T1000 (cell line): ENCODE data around the gene KAZN.
A peak's percentile ranks its signal among the peaks of the same experiment; 100 is the strongest.

ENCODE experiments used
- DNase-seq: peaks from one replicate; lab custom pipeline; 2025; ENCODE audit warnings: mixed read lengths; lab: John Stamatoyannopoulos, UW

KAZN gene

GRCh38 chr1:15008783-15009729 is 410.6 kb downstream of the KAZN start:
- DNase-seq = no peak

DNA sequence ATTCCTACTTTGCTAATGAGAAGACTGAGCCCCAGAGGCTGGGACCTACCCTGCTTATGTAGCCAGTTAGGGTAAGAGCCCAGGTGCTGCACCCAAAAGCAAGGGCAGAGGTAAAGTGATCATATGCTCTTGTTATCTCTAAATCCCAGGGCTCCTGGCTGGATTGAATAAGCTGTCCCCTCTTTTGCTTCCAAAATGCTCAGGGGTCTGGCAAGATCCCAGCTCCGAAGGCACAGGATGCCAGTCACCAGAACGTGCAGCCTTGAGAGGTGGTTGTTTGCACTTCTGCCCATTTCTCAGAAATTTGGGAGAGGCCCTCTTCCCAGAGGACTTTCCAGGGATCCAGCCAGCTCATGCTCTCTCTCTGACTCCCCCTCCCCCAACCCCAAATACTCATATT is 412.7 kb downstream of the KAZN start:
- DNase-seq = no peak

- no peak for DNase-seq
These were observed 413.2 kb downstream of the KAZN start for GRCh38 chr1:15011661-15012060.

- no peak for DNase-seq
These were observed 414.3 kb downstream of the KAZN start for GRCh38 chr1:15012822-15013221.

- no peak for DNase-seq
These were observed 415.3 kb downstream of the KAZN start for GRCh38 chr1:15013767-15014166.

GRCh38 chr1:15014516-15014915 is 416.0 kb downstream of the KAZN start:
- DNase-seq = no peak

GRCh38 chr1:15016001-15016400 is 417.5 kb downstream of the KAZN start:
- DNase-seq = no peak

GRCh38 chr1:15016526-15016925 is 418.0 kb downstream of the KAZN start:
- DNase-seq = no peak

- DNase-seq = no peak
These were observed 418.6 kb downstream of the KAZN start for GRCh38 chr1:15017120-15017519.

GRCh38 chr1:15018767-15019166 is 420.3 kb downstream of the KAZN start:
- no peak for DNase-seq

DNA sequence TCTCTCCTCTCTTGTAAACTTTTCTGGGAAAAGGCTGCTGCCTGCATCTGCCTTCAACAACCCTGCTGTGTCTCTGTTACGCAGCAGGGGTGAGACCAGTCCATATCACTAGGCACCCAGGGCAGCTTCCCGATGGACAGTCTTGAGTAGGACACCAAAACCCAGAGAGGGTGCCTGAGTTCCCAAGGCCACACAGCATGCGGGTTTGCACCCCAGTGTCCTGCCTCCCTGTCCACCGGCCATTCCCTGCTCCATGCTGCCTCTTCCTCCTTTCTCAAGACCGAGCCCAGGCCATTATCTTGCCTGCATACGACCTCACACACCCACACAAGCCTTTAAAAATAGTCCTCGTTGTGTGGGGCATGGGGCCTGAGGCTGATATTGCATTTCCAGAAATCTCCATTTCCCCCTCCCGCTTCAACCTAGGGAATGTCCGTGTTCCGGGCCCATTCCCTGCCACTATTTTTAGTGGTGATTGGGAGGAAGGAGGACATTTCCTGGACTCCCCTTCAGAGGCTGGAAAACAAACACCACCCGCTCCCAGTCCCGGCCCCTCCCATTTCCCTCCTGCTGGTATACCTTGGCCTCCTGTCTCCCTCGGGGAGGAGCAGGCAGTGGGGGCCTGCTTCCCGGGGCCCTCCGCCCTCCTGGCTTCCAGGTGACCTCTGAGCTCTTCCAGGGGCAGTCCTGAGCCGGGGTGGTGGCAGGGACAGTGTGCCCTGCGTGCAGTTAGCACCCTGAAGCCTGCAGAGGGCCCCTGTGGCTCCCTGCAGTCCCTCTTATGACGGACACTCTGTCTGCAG is 422.7 kb downstream of the KAZN start:
- DNase-seq = no peak

DNA sequence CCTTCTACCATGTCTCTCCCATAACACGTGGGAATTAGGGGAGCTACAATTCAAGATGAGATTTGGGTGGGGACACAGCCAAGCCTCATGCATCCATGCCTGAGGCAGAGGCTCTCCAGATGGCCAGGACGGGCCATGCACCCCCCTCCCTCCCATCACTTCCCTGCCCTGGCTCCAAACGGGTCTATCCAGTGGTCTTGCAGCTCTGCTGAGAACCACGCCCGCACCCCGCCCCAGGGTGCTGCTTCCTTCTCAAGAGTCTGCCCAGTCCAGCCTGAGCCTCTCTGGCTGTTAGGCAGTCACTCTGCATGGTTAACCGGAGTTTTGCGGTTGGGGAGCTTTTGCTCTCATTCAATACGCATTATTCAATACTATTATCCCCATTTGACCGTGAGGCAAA is 423.6 kb downstream of the KAZN start:
- no peak for DNase-seq

- DNase-seq = no peak
These were observed 424.7 kb downstream of the KAZN start for GRCh38 chr1:15023205-15023604.

DNA sequence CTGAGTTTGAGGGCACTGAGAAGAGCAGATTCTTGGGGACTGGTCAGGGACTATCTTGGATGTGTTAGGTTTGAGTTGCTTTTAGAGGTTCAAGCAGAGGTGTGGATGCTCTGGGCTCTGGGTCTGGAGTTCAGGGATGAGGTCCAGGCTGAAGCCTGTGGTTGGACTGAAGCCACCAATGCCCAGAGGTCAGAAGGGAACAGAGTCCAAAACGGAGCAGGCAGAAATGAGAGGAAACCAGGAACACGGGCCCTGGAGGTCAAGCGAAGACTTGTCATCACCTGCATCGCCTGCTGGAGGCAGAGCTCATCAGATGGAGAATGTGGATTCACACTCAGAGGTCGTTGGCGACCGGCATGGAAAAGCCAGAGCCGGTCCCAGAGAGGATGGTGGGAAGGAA is 425.5 kb downstream of the KAZN start:
- DNase-seq = no peak

DNA sequence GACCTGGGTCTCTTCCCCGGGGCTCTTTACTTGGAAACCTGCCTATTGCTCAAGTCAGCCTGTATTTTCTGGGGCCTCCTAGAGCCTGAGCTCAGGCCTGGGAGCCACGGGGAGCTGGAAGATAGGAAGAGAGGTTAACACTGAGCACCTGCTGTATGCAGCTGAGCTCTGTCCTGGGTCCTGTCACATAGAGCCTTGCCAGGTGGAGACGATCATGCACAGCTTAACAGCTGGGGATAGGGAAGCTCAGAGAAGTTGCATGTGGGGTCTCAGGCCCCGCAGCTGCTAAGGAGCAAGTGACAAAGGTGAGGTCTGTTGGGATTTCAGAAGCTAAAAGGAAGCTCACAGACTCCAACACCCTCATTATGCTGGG is 427.6 kb downstream of the KAZN start:
- no peak for DNase-seq

- DNase-seq = peak; percentile 63
These were observed 429.1 kb downstream of the KAZN start for GRCh38 chr1:15027515-15027986.

GRCh38 chr1:15028102-15028501 is 429.6 kb downstream of the KAZN start:
- DNase-seq = peak; percentile 35

GRCh38 chr1:15028616-15029015 is 430.1 kb downstream of the KAZN start:
- DNase-seq = no peak

DNA sequence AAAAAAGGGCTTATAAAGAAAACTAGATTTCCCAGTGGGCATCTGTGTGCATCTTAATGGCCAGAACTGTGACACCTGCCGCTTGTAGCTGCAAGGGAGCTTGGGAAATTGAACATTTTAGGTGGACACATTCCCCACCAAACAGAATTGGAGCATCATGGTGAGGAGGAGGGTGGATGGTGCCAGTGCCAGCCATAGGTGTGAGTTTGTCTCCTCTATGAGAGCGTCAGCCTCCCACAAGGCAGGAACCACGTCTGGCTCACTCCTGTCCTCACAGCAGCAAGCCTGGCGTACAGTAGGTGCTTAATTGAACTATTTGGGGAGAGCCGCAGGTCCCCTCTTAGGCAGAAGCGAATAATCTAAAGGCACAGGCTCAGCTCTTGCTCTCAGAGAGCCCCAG is 430.6 kb downstream of the KAZN start:
- DNase-seq = no peak

GRCh38 chr1:15029786-15030185 is 431.3 kb downstream of the KAZN start:
- no peak for DNase-seq

GRCh38 chr1:15031251-15031933 is 432.9 kb downstream of the KAZN start:
- DNase-seq = no peak

DNA sequence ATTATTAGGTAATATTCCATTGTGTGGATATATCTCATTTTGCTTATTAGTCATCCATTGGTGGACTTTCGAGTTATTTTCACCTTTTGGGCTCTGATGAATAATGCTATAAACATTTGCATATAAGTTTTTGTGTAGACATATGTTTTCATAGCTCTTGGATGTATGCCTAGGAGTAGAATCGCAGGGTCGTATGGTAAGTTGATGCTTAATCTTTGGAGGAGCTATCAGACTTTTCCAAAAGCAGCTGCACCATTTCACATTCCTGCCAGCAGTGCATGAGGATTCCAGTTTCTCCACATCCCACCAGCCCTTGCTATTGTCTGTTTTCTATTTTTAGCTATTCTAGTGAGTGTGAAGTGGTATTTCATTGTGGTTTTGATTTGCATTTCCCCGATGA is 434.8 kb downstream of the KAZN start:
- DNase-seq = no peak
